Measurements from ENCODE around the gene OR56A5. TPM values are rescaled to one million over a fixed set of nuclear protein-coding genes. Genes with fewer than 3 reads are reported as not detected.

The OR56A5 gene
- not detected for total RNA-seq

GRCh38 chr11:5968394-5968793, at the start of gene OR56A5:
TSS of gene OR56A5 (minus strand) at chr11:5968494. CDS start at chr11:5968494, 0 bp downstream.
- Mint-ChIP-seq H3K9me3 (peaks cover 7% of the 10 kb centered on the region), H3K27ac (no peak within 1 kb of the TSS), H3K36me3 (ENCODE audit: low read depth) (no peaks in the 10 kb centered on the region), H3K27me3 (ENCODE audit: low read depth) (peaks cover 11% of the 10 kb centered on the region), H3K4me1 (ENCODE audit: low read depth) (no peaks in the 10 kb centered on the region), H3K4me3 (no peak within 1 kb of the TSS)
- no peak for DNase-seq
- intact Hi-C loops (cut with micrococcal nuclease), result no loop called here
- CTCF ChIA-PET, result no interaction called here

- CTCF ChIA-PET, result no interaction called here
- Mint-ChIP-seq H3K27ac (no peak overlapping the region), H3K27me3 (ENCODE audit: low read depth) (peaks cover 23% of the 10 kb centered on the region), H3K4me1 (ENCODE audit: low read depth) (no peaks in the 10 kb centered on the region), H3K9me3 (peaks cover 7% of the 10 kb centered on the region), H3K4me3 (no peak overlapping the region), H3K36me3 (ENCODE audit: low read depth) (no peaks in the 10 kb centered on the region)
- intact Hi-C loops (cut with micrococcal nuclease), result no loop called here
- no peak for DNase-seq
Measured at GRCh38 chr11:6013042-6013441, 44.7 kb upstream of the OR56A5 start.

- Mint-ChIP-seq H3K27me3 (ENCODE audit: low read depth) (peaks cover 20% of the 10 kb centered on the region), H3K36me3 (ENCODE audit: low read depth) (no peaks in the 10 kb centered on the region), H3K4me3 (no peak overlapping the region), H3K4me1 (ENCODE audit: low read depth) (no peaks in the 10 kb centered on the region), H3K9me3 (peaks cover 7% of the 10 kb centered on the region), H3K27ac (no peak overlapping the region)
- intact Hi-C loops (cut with micrococcal nuclease), result no loop called here
- no peak for DNase-seq
- CTCF ChIA-PET, result no interaction called here
Measured at GRCh38 chr11:6012035-6012668, 43.9 kb upstream of the OR56A5 start.

- H3K36me3 Mint-ChIP-seq (ENCODE audit: low read depth), result no peaks in the 10 kb centered on the region
- no peak within 1 kb of the TSS for H3K4me3 Mint-ChIP-seq
- no peak within 1 kb of the TSS for H3K27ac Mint-ChIP-seq
- CTCF ChIA-PET, result no interaction called here
- peaks cover 21% of the 10 kb centered on the region for H3K27me3 Mint-ChIP-seq (ENCODE audit: low read depth)
- DNase-seq, result no peak
- intact Hi-C loops (cut with micrococcal nuclease), result no loop called here
- H3K9me3 Mint-ChIP-seq, result no peaks in the 10 kb centered on the region
- H3K4me1 Mint-ChIP-seq (ENCODE audit: low read depth), result no peaks in the 10 kb centered on the region
Measured at GRCh38 chr11:6006846-6007245, 38.6 kb upstream of the OR56A5 start, which contains the start of gene OR56A4. TSS of gene OR56A4 (minus strand) at chr11:6006946. CDS start at chr11:6002992, 3,954 bp downstream.

GRCh38 chr11:6006395-6006794, 38.1 kb upstream of the OR56A5 start:
- Mint-ChIP-seq H3K4me1 (ENCODE audit: low read depth) (no peaks in the 10 kb centered on the region), H3K4me3 (no peak overlapping the region), H3K27ac (no peak overlapping the region), H3K36me3 (ENCODE audit: low read depth) (no peaks in the 10 kb centered on the region), H3K27me3 (ENCODE audit: low read depth) (peaks cover 19% of the 10 kb centered on the region), H3K9me3 (no peaks in the 10 kb centered on the region)
- intact Hi-C loops (cut with micrococcal nuclease), result no loop called here
- CTCF ChIA-PET, result no interaction called here
- DNase-seq, result no peak

GRCh38 chr11:6002202-6002699, 34.0 kb upstream of the OR56A5 start:
- CTCF ChIA-PET, result interaction anchor here (1.4 kb wide), 1 partner anchor 361 kb away, joined by 3 read pairs; no protein-coding TSS in a partner anchor
- DNase-seq, result no peak
- H3K27me3 Mint-ChIP-seq (ENCODE audit: low read depth), result peaks cover 13% of the 10 kb centered on the region
- no peaks in the 10 kb centered on the region for H3K36me3 Mint-ChIP-seq (ENCODE audit: low read depth)
- intact Hi-C loops (cut with micrococcal nuclease), result no loop called here
- H3K4me1 Mint-ChIP-seq (ENCODE audit: low read depth), result no peaks in the 10 kb centered on the region
- no peaks in the 10 kb centered on the region for H3K9me3 Mint-ChIP-seq
- H3K27ac Mint-ChIP-seq, result no peak overlapping the region
- H3K4me3 Mint-ChIP-seq, result no peak overlapping the region

GRCh38 chr11:5994791-5995190, 26.5 kb upstream of the OR56A5 start:
- no peak overlapping the region for H3K27ac Mint-ChIP-seq
- intact Hi-C loops (cut with micrococcal nuclease), result no loop called here
- no peaks in the 10 kb centered on the region for H3K4me1 Mint-ChIP-seq (ENCODE audit: low read depth)
- H3K4me3 Mint-ChIP-seq, result no peak overlapping the region
- H3K36me3 Mint-ChIP-seq (ENCODE audit: low read depth), result no peaks in the 10 kb centered on the region
- no peak for DNase-seq
- CTCF ChIA-PET, result interaction anchor here (1.8 kb wide), 1 partner anchor 288 kb away, joined by 4 read pairs; no protein-coding TSS in a partner anchor
- H3K9me3 Mint-ChIP-seq, result no peaks in the 10 kb centered on the region
- peaks cover 2% of the 10 kb centered on the region for H3K27me3 Mint-ChIP-seq (ENCODE audit: low read depth)

GRCh38 chr11:5992604-5993251, 24.4 kb upstream of the OR56A5 start:
- Mint-ChIP-seq H3K27me3 (ENCODE audit: low read depth) (peaks cover 4% of the 10 kb centered on the region), H3K9me3 (no peaks in the 10 kb centered on the region), H3K4me3 (no peak overlapping the region), H3K36me3 (ENCODE audit: low read depth) (no peaks in the 10 kb centered on the region), H3K27ac (no peak overlapping the region), H3K4me1 (ENCODE audit: low read depth) (no peaks in the 10 kb centered on the region)
- intact Hi-C loops (cut with micrococcal nuclease), result no loop called here
- CTCF ChIA-PET, result interaction anchor here (0.9 kb wide), 1 partner anchor 48 kb away, joined by 3 read pairs; no protein-coding TSS in a partner anchor
- DNase-seq, result no peak

GRCh38 chr11:5992150-5992549, 23.9 kb upstream of the OR56A5 start:
- no peak for DNase-seq
- Mint-ChIP-seq H3K4me3 (no peak overlapping the region), H3K9me3 (no peaks in the 10 kb centered on the region), H3K4me1 (ENCODE audit: low read depth) (no peaks in the 10 kb centered on the region), H3K27me3 (ENCODE audit: low read depth) (peaks cover 4% of the 10 kb centered on the region), H3K36me3 (ENCODE audit: low read depth) (no peaks in the 10 kb centered on the region), H3K27ac (no peak overlapping the region)
- CTCF ChIA-PET, result interaction anchor here (0.9 kb wide), 1 partner anchor 48 kb away, joined by 3 read pairs; no protein-coding TSS in a partner anchor
- intact Hi-C loops (cut with micrococcal nuclease), result no loop called here

- H3K36me3 Mint-ChIP-seq (ENCODE audit: low read depth), result no peaks in the 10 kb centered on the region
- H3K4me1 Mint-ChIP-seq (ENCODE audit: low read depth), result no peaks in the 10 kb centered on the region
- H3K27ac Mint-ChIP-seq, result no peak overlapping the region
- H3K4me3 Mint-ChIP-seq, result no peak overlapping the region
- CTCF ChIA-PET, result no interaction called here
- no peak for DNase-seq
- H3K9me3 Mint-ChIP-seq, result no peaks in the 10 kb centered on the region
- intact Hi-C loops (cut with micrococcal nuclease), result no loop called here
- H3K27me3 Mint-ChIP-seq (ENCODE audit: low read depth), result peaks cover 6% of the 10 kb centered on the region
Measured at GRCh38 chr11:5989203-5989602, 20.9 kb upstream of the OR56A5 start.

- Mint-ChIP-seq H3K4me3 (no peak within 1 kb of the TSS), H3K27ac (no peak within 1 kb of the TSS), H3K4me1 (ENCODE audit: low read depth) (no peaks in the 10 kb centered on the region), H3K9me3 (no peaks in the 10 kb centered on the region), H3K36me3 (ENCODE audit: low read depth) (no peaks in the 10 kb centered on the region), H3K27me3 (ENCODE audit: low read depth) (peaks cover 10% of the 10 kb centered on the region)
- CTCF ChIA-PET, result interaction anchor here (0.7 kb wide), 1 partner anchor 295 kb away, joined by 3 read pairs; no protein-coding TSS in a partner anchor
- intact Hi-C loops (cut with micrococcal nuclease), result no loop called here
- no peak for DNase-seq
Measured at GRCh38 chr11:5986885-5987284, 18.6 kb upstream of the OR56A5 start, which contains the start of gene OR52L1. TSS of gene OR52L1 (minus strand) at chr11:5986985. CDS start at chr11:5986930, 55 bp downstream.

- intact Hi-C loops (cut with micrococcal nuclease), result no loop called here
- H3K9me3 Mint-ChIP-seq, result peaks cover 3% of the 10 kb centered on the region
- CTCF ChIA-PET, result interaction anchor here (0.6 kb wide), 1 partner anchor 177 kb away, joined by 4 read pairs; no protein-coding TSS in a partner anchor
- no peaks in the 10 kb centered on the region for H3K36me3 Mint-ChIP-seq (ENCODE audit: low read depth)
- peaks cover 10% of the 10 kb centered on the region for H3K27me3 Mint-ChIP-seq (ENCODE audit: low read depth)
- no peak for DNase-seq
- H3K4me3 Mint-ChIP-seq, result no peak overlapping the region
- H3K4me1 Mint-ChIP-seq (ENCODE audit: low read depth), result no peaks in the 10 kb centered on the region
- no peak overlapping the region for H3K27ac Mint-ChIP-seq
Measured at GRCh38 chr11:5983443-5983842, 15.1 kb upstream of the OR56A5 start.
